ENCODE measurements around the gene OR51E2. TPM values are rescaled to one million over a fixed set of nuclear protein-coding genes. Genes with fewer than 3 reads are reported as not detected.

OR51E2 gene
- total RNA-seq, 1 donor from 2014 or later: not detected

GRCh38 chr11:4641501-4641900 lies 56.2 kb downstream of the OR51E2 start:
- no peak overlapping the region for H3K27ac Mint-ChIP-seq
- H3K4me1 Mint-ChIP-seq (ENCODE audit: low read depth): peaks cover 2% of the 10 kb centered on the region

GRCh38 chr11:4639931-4640330 lies 57.7 kb downstream of the OR51E2 start:
- H3K27me3 Mint-ChIP-seq: peaks cover 9% of the 10 kb centered on the region
- no peaks in the 10 kb centered on the region for H3K9me3 Mint-ChIP-seq (ENCODE audit: low read depth)
- DNase-seq (ENCODE audit: low spot score, unreplicated experiment): no peak
- H3K27ac Mint-ChIP-seq: no peak overlapping the region
- TF ChIP-seq CTCF (IDR thresholded peaks at IDR 0.05; ENCODE audit: unreplicated experiment): no peak
- no peak overlapping the region for H3K4me3 Mint-ChIP-seq (ENCODE audit: low read depth)
- no peaks in the 10 kb centered on the region for H3K36me3 Mint-ChIP-seq (ENCODE audit: insufficient read depth)
- peaks cover under 1% of the 10 kb centered on the region for H3K4me1 Mint-ChIP-seq (ENCODE audit: low read depth)

More at GRCh38 chr11:4641501-4641900, 56.2 kb downstream of the OR51E2 start:
- Mint-ChIP-seq H3K36me3 (ENCODE audit: insufficient read depth) (no peaks in the 10 kb centered on the region), H3K27me3 (peaks cover 11% of the 10 kb centered on the region), H3K4me3 (ENCODE audit: low read depth) (no peak overlapping the region), H3K9me3 (ENCODE audit: low read depth) (no peaks in the 10 kb centered on the region)
- no peak for DNase-seq (ENCODE audit: low spot score, unreplicated experiment)
- TF ChIP-seq CTCF (IDR thresholded peaks at IDR 0.05; ENCODE audit: unreplicated experiment): no peak

GRCh38 chr11:4637662-4638047 lies 60.0 kb downstream of the OR51E2 start:
- Mint-ChIP-seq H3K36me3 (ENCODE audit: insufficient read depth) (no peaks in the 10 kb centered on the region), H3K4me1 (ENCODE audit: low read depth) (no peaks in the 10 kb centered on the region), H3K4me3 (ENCODE audit: low read depth) (no peak overlapping the region), H3K9me3 (ENCODE audit: low read depth) (no peaks in the 10 kb centered on the region), H3K27ac (no peak overlapping the region), H3K27me3 (peaks cover 4% of the 10 kb centered on the region)
- no peak for DNase-seq (ENCODE audit: low spot score, unreplicated experiment)
- TF ChIP-seq CTCF (IDR thresholded peaks at IDR 0.05; ENCODE audit: unreplicated experiment): no peak

DNA sequence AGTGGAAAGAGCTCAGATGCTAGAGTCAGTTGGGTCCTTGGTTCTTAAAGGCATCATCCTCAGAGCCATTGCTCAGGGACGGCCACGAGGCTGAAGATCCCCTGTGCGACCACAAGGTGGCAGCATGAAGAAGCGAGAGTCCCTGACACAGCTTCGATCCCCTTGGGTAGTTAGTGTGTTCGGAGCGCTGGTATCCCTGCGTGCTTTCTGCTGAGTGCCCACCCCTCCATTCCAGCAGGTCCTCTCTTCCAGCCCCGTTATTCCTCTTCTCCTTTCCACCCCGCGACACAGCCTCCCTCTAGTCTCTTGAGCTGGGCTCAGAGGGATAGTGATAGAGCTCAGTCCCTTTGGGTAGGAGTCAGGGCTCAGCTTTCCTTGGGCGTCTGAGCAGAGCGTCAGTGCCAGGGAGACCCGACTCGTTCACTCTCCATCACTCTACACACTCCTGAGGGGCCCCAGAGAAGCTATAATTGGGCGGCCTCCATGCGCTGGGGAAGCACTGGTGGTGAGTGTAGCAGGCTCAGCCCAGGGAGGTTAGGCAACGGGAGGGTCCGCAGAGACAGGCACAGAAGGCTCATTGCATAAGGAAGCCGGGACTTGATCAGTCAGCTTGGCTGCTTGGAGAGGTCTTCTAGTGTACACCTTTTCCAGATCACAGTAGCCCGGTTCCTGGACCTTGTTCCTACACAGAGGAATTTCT lies 60.5 kb downstream of the OR51E2 start, which contains the start of gene OR51D1:
TSS of gene OR51D1 (plus strand) at position 516 of the 700 bp plus-strand sequence. CDS start 2,314 bp downstream, outside the sequence.
- H3K9me3 Mint-ChIP-seq (ENCODE audit: low read depth): no peaks in the 10 kb centered on the region
- H3K36me3 Mint-ChIP-seq (ENCODE audit: insufficient read depth): no peaks in the 10 kb centered on the region
- no peak within 1 kb of the TSS for H3K27ac Mint-ChIP-seq
- H3K27me3 Mint-ChIP-seq: peaks cover 4% of the 10 kb centered on the region
- peak; percentile 67 for DNase-seq (ENCODE audit: low spot score, unreplicated experiment)
- no peaks in the 10 kb centered on the region for H3K4me1 Mint-ChIP-seq (ENCODE audit: low read depth)
- TF ChIP-seq CTCF (IDR thresholded peaks at IDR 0.05; ENCODE audit: unreplicated experiment): peak; percentile 90
- no peak within 1 kb of the TSS for H3K4me3 Mint-ChIP-seq (ENCODE audit: low read depth)

- no peak for TF ChIP-seq CTCF (IDR thresholded peaks at IDR 0.05; ENCODE audit: unreplicated experiment)
- no peaks in the 10 kb centered on the region for H3K36me3 Mint-ChIP-seq (ENCODE audit: insufficient read depth)
- no peak for DNase-seq (ENCODE audit: low spot score, unreplicated experiment)
- H3K27me3 Mint-ChIP-seq: peaks cover 4% of the 10 kb centered on the region
- no peak overlapping the region for H3K27ac Mint-ChIP-seq
- no peaks in the 10 kb centered on the region for H3K4me1 Mint-ChIP-seq (ENCODE audit: low read depth)
- no peak overlapping the region for H3K4me3 Mint-ChIP-seq (ENCODE audit: low read depth)
- no peaks in the 10 kb centered on the region for H3K9me3 Mint-ChIP-seq (ENCODE audit: low read depth)
Observed at GRCh38 chr11:4636136-4636535, 61.5 kb downstream of the OR51E2 start.

Other genes starting within 250 kb of the OR51E2 start
- gene OR52K2, start 248.6 kb downstream of the OR51E2 start, total RNA-seq: not detected in 2 replicates
- gene OR52K1, start 215.2 kb downstream of the OR51E2 start, total RNA-seq: not detected in 2 replicates
- gene OR52M1, start 152.7 kb downstream of the OR51E2 start, total RNA-seq: not detected in 2 replicates
- not detected in 2 replicates for gene OR52I2, start 116.1 kb downstream of the OR51E2 start, total RNA-seq
- gene OR52I1, start 103.8 kb downstream of the OR51E2 start, total RNA-seq: not detected in 2 replicates
- gene TRIM68, start 89.6 kb downstream of the OR51E2 start, total RNA-seq: 18.1 and 18.7 TPM in 2 replicates
- not detected in 2 replicates for gene OR51D1, start 60.4 kb downstream of the OR51E2 start, total RNA-seq
- 0.11 and 0.14 TPM in 2 replicates for gene OR51E1, start 53.9 kb downstream of the OR51E2 start, total RNA-seq
- not detected in 2 replicates for gene MMP26, start 6.9 kb upstream of the OR51E2 start, total RNA-seq
- gene OR51F1, start 72.1 kb upstream of the OR51E2 start, total RNA-seq: not detected in 2 replicates
- gene OR52R1, start 106.5 kb upstream of the OR51E2 start, total RNA-seq: not detected in 2 replicates
- gene OR51F2, start 123.5 kb upstream of the OR51E2 start, total RNA-seq: not detected in 2 replicates
- gene OR51S1, start 151.4 kb upstream of the OR51E2 start, total RNA-seq: not detected in 2 replicates
- not detected in 2 replicates for gene OR51T1, start 184.0 kb upstream of the OR51E2 start, total RNA-seq
- not detected in 2 replicates for gene OR51A7, start 205.9 kb upstream of the OR51E2 start, total RNA-seq
- gene OR51G2, start 221.5 kb upstream of the OR51E2 start, total RNA-seq: not detected in 2 replicates
- not detected in 2 replicates for gene OR51G1, start 226.5 kb upstream of the OR51E2 start, total RNA-seq
- not detected in 2 replicates for gene OR51A4, start 249.8 kb upstream of the OR51E2 start, total RNA-seq